HG02571 (cell line): ENCODE data around the gene SMCHD1.
"Not testable (repeated sequence)": the region's sequence is repeated elsewhere in the genome, so short reads cannot be mapped to it uniquely, and the experiment has no call there.

ENCODE experiments used
- ATAC-seq: cut with Tn5 transposase; IDR thresholded peaks from one replicate; pipeline ENCODE4 v1.9.1; 2021; ENCODE audit warnings: mild to moderate bottlenecking, moderate library complexity; ENCODE audit not compliant: unreplicated experiment

Gene SMCHD1

GRCh38 chr18:2715990-2716389 is 60.5 kb downstream of the SMCHD1 start:
- ATAC-seq = no peak

DNA sequence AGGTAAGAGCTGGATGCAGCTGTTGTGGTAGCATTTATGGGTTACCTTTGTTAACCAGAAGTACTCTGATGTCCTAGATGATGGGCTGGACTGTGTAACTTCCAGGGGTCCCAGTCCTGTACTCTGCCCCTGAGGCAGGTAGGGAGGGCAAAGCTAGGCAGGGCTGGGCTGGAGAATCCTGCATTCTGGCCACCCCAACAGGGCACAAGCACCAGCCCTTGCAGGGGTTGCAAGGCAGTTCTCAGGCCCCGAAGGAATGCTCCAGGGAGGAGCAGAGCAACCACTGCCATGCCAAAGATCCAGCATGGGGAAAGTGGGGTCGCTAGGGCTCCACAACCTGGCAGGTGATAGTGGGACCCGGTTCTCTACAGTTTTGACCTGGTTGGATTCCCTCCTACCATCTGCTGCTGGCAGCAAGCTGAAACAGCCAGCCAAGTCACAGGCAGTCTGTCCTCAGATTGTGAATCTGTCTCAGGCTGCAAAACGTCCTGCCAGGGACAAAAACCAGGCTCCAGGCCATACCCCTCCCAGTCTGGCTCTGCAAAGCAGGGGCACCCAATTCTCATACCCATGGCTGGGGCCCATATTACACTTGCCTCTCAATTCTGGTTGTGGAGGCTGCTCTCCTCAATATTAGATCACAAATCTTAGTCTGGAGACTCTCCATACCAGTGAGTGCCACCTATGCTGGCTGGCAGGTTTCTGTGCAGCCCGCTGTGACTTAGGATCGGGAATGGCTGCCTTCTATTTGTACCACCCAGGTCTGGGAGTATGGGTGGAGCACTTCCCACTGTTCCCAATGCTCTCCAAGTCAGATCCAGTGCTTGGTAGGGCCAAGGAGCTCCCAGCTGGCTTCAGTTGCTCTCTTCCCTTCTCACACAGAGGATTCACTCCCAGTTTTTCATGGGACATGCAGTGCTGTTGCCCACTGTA is 61.1 kb downstream of the SMCHD1 start:
- ATAC-seq = no peak

DNA sequence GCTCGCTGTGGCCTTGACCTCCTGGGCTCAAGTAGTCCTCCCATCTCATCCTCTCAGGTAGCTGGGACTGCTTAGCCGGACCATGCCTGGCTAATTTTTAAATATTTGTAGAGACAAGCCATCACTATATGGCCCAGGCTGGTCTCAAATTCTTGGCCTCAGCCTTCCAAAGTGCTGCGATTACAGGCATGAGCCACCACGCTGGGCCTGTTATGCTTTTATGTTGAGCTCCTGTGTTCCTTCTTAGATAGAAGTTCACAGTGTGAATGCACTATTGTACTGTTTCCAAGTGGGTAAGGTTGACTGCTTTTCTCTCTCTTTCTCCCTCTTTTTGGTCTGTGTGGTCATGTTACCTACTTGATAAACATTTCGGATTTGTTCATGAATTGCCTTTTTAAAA is 61.9 kb downstream of the SMCHD1 start:
- no peak for ATAC-seq

- ATAC-seq = no peak
Observed at GRCh38 chr18:2719040-2719439, 63.5 kb downstream of the SMCHD1 start.

- ATAC-seq = no peak
Observed at GRCh38 chr18:2723207-2723606, 67.7 kb downstream of the SMCHD1 start.

- ATAC-seq = no peak
Observed at GRCh38 chr18:2729757-2730156, 74.2 kb downstream of the SMCHD1 start.

- ATAC-seq = no peak
Observed at GRCh38 chr18:2736823-2737222, 81.3 kb downstream of the SMCHD1 start.

- not testable (repeated sequence) for ATAC-seq
Observed at GRCh38 chr18:2740082-2740481, 84.6 kb downstream of the SMCHD1 start.

DNA sequence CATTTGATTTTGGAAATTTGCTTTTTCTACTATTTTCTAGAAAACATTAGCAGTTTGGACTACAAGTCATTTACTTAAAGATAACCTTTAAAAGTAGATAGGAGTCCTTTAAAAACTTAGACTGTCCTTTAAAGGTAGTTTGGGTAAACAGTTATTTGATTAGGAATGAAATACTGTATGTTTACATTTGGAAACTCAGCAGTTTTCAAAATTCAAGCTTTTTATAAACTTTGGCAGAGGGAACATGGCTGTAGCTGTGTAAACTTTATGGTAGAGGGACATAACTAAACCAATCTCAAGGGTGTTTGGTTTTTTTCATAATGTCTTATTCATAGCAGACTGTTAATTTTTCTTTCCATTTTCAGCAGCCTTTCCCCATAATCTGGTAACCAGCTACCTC is 90.7 kb downstream of the SMCHD1 start:
- no peak for ATAC-seq

- ATAC-seq = no peak
Observed at GRCh38 chr18:2758309-2758708, 102.8 kb downstream of the SMCHD1 start.

GRCh38 chr18:2774669-2775068 is 119.1 kb downstream of the SMCHD1 start:
- no peak for ATAC-seq

DNA sequence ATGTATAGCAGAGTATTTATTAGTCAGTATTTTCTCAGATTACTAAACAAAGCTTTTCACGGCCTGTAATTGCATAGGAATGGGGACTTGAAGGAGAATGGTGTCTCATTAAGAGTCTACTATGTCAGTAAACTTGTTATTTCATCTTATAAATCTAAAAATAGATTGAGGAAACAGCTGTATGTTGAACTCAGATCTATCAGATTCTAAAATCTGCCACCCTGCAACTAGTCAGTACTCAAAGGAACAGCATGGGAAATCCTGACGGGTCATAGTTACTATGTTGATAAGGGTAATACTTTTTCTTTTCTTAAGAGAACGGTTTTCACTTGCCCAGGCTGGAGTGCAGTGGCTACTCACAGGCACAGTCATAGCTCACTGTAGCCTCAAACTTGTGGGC is 121.1 kb downstream of the SMCHD1 start:
- no peak for ATAC-seq

DNA sequence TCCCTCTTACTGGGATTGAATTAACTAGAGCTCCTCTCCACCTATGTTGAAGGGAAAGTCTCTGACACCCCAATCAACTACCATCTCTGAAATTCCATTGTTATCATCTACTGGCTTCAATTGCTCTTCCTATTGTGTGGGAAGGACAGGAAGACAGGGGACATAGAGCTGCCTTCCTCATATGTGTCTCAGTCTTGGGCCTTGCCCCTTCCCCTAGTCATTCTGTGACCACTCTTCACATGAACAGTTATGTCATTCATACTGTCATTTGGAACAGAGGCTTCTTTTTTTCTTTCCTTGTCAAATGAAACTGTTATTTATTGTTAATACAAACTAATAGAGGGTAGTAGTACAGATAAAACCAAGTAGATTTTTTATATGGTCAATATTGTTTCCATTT is 121.7 kb downstream of the SMCHD1 start:
- ATAC-seq = no peak

DNA sequence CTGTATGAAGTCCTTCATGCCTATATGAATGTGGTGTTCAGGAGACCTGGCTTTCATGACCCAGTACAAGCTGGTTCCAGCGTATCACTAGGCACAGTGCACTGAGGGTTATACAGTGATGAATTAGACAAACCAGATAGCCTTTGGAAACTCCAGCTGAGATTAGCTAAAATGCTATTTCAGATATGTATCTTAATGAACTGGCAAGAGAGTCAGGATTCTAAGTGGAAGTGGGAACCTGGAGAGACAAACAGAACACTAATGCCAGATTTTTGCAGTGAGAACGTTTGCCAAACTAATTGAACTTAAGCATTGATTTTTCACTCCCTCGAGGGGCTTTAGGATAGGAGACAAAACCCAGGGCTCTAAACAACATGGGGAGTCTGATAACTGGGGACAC is 125.2 kb downstream of the SMCHD1 start:
- no peak for ATAC-seq

- no peak for ATAC-seq
Observed at GRCh38 chr18:2787225-2787624, 131.7 kb downstream of the SMCHD1 start.

DNA sequence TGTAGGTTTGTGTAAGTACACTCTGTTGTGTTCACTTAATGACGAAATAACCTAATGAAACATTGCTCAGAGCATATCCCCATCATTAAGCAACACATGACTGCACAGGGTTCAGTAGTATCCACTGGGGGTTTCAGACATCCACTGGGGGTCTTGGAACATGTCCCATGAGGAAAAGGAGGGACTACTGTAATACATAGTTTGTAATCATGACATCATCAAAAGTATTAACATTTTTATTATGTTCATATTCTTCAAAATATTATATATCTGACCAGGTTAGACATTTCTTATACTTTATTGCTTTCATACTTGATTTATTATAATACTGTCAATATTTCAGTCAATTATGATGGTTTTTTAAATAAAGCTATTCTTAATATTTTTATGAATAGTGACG is 136.9 kb downstream of the SMCHD1 start:
- no peak for ATAC-seq

GRCh38 chr18:2794159-2794558 is 138.6 kb downstream of the SMCHD1 start:
- ATAC-seq = no peak

- peak; percentile 61 for ATAC-seq
Observed at GRCh38 chr18:2797951-2798350, 142.4 kb downstream of the SMCHD1 start.

DNA sequence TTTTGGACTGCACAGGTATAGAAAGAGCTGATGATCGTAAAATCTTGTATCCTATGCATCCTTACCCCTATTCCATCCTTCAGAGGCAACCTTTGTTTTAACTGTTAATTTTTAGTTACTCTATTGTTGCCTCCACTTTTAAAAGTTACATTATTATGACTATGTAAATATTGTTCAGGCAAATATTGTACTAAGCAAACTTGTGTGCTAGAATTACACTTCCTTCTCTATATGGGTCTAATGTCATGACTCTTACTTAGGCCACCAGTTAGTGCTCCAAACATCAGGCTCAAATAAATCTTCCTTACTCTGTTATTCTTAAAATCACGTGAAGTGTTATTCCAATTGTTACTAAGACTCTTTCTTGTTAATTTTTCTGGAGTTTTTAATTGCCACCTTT is 143.8 kb downstream of the SMCHD1 start:
- no peak for ATAC-seq

- ATAC-seq = no peak
Observed at GRCh38 chr18:2805970-2806943, 150.7 kb downstream of the SMCHD1 start.

DNA sequence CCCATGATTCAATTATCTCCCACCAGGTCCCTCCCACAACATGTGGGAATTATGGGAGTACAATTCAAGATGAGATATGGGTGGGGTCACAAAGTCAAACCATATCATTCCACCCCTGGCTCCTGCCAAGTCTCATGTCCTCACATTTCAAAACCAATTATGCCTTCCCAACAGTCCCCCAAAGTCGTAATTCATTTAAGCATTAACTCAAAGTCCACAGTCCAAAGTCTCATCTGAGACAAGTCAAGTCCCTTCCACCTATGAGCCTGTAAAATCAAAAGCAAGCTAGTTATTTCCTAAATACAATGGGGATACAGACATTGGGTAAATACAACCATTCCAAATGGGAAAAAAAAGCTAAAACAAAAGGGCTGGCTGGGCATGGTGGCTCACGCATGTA is 153.1 kb downstream of the SMCHD1 start:
- not testable (repeated sequence) for ATAC-seq
